GM21367 (cell line): ENCODE data around the gene GPI.
A peak's percentile ranks its signal among the peaks of the same experiment; 100 is the strongest.
"Not testable (repeated sequence)": the region's sequence is repeated elsewhere in the genome, so short reads cannot be mapped to it uniquely, and the experiment has no call there.

Experiments used
- ATAC-seq: cut with Tn5 transposase; IDR thresholded peaks from one replicate; pipeline ENCODE4 v1.9.1; 2021; ENCODE audit not compliant: unreplicated experiment

The GPI gene

DNA sequence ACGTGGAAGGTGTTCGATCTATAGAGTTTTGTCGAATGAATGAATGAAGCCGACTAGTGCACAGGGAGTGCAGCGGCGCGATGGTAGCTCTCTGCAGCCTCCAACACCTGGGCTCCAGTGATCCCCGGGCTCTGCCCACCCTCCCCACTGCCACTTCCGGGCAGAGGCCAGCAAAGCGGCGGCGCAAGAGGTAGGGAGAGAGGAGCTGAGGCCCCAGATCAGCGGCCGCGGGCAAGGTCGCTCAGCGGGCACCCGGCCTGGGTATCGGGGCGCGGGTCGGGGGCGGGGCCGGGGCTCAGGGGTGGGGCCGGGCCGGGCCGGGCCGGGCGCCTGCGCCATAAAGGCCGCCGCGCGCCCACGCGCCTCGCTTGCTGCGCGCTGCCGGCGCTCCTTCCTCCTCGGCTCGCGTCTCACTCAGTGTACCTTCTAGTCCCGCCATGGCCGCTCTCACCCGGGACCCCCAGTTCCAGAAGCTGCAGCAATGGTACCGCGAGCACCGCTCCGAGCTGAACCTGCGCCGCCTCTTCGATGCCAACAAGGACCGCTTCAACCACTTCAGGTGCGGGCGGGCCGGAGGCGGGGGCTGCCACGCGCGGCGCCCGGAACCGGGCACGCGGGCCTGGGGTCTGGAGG is at the start of gene GPI:
Gene GPI (plus strand): TSS at position 367 of the 633 bp plus-strand sequence. CDS start 71 bp downstream, at position 438.
- peak; percentile 55 for ATAC-seq

DNA sequence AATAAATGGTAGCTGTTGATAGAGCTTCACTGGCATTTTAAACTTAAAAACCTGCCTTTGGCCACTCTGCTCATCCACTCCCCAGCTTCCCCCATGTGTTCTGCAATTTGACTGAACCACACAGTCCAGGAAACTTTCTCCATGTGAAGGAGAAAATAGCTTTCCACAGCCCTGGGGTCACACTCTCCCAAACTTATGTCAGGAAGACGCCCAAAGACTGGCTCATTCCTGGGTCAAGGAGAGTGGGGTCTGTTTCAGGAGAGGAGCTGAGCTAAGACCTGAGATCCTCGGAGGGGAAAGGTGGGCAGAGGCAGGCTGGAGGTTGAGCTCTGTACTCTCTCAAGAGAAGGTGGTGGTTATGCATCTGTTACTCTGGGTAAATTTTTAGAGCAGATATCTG is 48.7 kb upstream of the GPI start:
- no peak for ATAC-seq

DNA sequence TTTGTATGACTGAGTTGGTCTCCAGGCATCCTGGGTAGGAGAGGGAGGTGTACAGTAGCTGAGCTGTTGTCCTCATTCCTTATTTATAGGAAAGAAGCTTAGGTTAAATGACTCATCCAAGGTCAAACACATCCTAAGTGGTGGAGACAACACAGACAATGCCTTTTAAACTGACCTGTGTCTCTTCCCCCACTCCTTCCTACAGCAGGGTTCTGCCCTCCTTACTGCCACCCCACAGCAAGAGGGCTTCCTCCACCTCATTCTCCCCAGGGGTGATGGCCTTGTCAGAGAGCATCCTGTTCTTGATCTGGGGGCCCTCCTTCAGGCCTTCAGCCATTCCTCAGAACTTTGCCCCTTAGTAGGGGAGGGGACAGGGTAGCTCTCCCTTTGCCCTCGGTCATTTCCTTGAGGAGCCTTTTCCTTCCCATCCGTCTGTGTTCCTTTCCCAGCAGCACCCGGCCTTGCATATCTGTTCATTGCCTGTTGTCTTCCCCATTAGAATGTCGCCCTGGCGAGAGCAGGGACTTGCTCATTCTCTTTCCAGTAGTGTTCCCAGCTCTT is 48.2 kb upstream of the GPI start:
- ATAC-seq: no peak

DNA sequence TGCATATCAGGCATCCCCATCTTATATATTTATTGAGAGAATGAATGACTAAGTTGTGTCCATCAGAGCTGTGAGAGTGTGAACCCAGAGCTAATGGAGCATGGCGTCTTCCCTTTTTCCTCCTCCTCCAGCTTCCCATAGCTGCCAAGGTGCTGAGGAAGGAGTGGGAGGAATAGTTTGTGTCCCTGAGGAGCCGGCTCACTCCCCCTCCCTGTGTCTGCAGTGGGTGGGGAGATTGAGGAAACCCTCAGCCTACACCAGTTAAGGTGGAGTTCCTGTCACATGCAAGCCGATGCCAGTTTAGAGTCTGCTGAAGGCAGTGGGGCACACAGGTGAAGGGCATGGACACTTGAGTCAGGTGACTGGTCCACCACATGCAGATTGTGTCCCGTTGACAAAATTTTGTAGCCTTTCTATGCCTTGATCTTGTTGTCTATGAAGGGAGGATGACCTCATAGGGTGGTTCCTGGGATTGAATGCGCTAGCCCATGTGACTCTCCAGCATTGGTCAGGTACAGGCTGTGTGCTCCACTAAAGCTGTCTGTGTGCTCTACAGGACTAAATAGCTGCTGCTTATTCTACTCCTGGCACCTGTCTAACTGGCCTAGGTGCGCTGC is 47.6 kb upstream of the GPI start:
- no peak for ATAC-seq

DNA sequence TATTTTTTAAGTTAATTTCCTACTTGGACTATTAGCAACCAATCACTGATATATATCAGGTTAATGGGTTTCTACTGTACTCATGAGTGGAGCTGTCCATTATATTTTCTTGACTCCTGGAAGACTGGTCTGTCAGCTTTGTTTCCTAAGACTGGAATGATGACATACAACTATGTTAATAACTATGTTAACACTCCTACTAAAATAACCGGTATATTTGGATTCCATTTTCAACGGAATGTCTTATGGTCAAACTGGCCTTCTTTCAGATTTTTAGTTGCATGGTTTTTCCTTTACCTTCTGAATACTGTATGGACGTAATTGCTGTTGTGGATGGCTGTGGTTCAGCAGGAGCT is 45.8 kb upstream of the GPI start:
- no peak for ATAC-seq

DNA sequence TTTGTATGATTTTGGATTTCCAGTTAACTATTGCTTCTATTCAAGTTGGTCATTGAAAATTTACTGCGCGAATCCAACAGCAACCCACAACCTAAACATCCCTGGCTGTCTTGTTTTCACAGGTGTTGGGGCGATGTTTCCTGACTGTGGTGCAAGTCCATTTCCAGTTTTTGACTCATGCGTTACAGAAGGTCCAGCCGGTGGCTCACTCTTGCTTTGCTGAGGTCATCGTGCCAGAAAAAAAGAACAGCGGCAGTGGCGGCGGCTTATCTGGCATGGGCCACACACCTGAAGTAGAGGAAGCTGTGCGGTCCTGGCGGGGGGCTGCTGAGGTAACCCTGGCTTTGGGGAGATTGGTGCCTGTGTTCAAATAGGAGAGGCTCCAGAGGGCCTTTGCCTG is 45.2 kb upstream of the GPI start:
- ATAC-seq: no peak

DNA sequence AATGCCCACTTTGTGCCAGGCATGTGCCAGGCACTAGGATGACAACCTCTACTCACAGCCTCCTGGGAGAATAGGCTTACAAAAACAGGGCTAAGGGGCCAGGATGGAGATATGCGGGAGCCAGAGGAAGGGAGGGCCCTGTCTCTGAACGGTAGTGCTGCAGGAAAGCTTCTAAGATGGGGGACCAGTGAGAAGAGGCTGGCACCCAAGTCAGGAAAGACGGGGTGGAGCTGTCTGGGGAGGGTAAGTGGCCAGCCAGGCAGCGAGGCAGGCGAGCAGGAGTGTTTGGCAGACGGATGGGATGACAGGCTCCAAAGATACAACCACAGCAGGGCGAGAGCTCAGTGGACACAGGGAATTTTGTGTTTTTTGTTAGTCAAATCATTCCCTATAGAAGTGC is 44.7 kb upstream of the GPI start:
- ATAC-seq: no peak

DNA sequence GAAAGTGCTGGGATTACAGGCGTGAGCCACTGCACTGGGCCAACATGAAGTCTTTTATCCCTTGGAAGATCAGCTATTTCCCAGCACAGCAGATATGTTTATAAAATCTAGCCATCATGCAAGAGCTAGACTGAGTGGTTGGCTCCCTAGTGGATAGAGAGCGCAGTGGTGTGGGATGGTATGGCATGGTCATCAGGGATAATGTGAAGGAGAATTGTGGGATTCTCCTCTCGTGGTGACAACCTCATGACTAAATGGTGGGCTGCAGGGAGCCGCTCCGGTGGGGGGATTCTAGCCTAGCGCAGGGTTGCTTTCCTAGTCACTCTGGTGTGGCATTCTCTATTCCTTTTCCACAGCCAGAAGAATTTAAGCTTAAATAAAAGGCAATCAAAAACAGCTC is 43.3 kb upstream of the GPI start:
- no peak for ATAC-seq

DNA sequence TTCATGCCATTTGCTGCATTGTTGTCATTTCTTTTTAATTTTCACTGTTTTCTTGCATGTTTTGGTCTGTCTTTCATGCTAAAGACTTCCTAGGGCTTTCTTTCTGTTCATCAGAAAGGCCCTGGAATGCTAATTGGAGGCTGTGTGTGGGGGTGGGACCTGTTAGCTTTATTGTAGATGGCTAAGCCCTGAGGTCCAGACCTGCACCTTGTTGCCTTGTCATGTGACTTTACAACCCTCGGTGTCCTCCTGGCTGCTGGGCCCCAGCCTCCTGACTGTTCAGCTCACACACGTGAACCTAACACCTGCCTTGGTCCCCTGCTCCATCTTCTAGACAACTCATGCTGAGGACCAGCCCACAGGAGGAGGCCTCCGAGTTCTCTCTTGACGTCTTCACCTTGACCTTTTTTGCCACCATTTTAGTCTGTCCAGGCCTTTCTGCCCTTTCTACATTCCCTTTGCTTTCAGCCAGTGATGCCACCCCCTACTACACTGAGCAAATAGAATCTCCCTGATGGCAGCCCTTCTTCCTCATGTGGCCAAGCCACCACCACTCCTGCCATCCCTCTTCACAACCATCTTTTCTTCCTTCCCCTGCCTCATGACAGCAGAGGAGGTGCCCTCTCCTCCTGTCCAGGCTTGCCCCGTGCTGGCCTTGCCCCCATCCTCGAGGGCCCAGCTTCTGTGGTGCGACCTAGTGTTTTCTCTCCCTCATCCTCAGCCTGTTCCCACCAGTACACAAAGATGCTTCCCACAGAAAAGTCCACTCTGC is 41.4 kb upstream of the GPI start:
- ATAC-seq: no peak

DNA sequence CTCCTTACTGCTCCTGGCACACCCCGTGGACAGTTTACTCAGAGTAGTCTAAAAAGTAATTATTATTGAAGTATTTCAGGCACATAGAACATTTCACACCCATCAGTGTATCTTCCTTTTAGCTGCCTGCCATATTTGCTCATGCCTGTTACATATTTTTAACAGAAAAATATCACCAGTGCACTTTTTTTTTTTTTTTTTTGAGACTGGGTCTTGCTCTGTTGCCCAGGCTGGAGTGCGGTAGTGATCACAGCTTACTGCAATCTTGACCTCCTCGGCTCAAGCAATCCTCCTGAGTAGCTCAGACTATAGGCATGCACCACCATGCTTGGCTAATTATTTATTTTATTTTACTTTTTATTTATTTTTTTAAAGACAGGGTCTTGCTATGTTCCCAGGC is 40.7 kb upstream of the GPI start:
- ATAC-seq: no peak

DNA sequence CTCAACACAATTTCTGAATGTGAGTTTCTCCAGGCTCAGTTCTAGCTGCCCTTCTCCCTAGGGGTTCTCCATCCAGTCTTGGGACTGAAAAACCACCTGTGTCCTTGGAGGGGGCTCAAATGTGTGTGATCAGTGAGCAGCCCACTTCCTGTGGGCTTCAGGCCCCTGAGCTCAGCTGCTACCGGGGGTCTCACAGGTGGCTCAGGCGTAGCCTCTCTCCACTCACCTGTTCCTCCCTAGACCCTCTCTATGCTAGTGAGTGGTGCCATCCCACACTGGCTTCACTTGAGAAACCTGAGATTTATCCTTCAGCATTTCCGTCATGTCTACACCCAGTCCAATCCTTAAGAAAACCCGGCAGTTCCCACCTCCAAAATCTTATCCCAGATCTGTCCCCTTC is 39.8 kb upstream of the GPI start:
- no peak for ATAC-seq

DNA sequence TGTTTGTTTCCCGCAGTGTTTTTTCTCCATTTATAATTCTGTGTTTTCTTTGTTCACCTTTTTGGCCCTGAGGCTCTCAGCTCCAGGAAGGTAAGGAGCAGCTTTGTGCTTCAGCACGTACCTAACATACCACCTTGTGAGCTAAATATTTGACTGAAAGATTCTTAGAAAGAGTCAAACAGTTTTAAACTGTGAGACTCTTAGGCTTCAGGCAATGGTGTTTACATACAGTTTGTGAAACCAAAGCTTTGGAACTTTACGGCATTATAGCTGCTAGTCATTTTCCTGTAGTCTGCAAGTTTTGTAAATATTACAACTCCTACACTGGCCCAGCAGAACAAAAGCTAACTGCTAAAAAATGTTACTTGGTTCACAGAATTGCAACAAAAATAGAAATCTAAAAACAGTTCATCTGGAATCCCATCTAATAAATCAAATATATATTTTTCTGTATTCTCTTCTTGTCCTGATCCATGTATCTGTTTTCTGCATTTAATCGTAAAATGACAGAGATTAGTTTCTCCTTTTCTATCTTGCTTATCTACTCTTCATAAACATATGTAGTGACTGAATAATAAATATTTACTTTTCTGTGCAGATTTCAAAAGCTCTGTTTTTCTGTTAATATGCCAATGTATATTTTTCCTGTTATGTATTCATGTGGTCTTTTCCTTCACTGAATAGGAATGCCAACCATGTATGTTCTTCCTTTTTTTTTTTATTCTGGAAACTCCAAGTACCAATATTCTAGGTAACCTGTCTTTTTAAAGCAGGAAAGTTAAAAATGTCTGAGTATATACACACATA is 38.8 kb upstream of the GPI start:
- ATAC-seq: no peak

DNA sequence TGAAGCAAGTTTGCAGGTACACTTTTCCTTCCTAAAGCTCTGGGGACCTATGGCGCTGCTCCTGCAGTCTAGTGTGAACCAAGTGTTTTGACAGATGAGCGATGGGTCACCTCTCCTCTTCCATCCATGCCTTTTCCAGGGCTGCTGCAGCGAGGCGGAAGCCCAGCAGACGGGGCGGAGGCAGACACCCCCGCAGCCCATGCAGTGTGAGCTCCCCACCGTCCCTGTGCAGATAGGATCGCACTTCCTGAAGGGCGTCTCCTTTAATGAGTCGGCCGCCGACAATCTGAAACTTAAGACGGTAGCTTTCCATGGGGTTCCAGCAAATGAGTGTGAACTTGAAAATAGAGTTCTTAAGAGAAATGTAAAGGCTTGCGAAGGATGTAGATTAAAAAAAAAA is 37.1 kb upstream of the GPI start:
- ATAC-seq: no peak

DNA sequence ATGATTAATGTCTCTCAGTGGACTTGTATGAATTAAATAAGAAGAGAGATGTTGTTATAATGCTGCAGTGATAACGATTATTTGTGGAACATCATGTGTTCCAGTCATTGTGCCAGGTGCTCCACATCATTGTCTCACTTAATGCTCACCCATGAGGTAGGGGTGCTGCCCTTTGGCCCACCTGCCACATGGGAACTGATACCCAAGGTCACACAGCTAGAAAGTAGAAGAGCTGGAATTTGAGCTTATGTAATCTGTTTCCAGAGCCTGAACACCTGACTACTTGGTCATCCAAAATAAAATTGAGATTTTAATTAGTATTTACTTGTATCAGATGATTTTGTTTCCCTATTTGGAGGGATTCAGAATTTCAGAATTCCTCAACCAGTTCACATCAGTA is 36.0 kb upstream of the GPI start:
- no peak for ATAC-seq

DNA sequence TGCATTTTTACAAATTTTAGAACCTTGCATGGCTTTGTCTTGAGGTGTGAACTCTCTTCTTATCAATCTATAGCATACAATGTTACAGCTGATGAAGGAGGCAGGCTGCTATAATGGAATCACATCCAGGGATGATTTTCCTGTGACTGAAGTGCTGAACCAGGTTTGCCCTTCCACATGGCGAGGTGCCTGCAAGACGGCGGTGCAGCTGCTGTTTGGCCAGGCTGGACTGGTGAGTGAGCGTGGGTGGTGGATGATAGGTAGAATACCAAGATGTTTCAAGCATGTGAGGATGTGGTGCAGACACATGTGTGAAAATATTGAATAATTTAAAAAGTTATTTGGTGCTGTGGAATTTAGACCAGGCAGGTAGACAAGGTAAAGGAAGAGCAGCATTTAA is 34.9 kb upstream of the GPI start:
- no peak for ATAC-seq

DNA sequence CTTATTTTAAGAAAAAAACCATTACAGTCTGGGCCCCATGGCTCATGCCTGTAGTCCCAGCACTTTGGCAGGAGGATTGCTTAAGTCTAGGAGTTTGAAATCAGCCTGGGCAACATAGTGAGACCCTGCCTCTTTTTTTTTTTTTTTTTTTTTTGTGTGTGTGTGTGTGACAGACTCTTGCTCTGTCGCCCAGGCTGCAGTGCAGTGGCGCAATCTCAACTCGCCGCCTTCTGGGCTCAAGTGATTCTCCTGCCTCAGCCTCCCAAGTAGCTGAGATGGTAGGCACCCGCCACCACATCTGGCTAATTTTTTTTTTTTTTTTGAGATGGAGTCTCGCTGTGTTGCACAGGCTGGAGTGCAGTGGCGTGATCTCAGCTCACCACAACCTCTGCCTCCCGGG is 34.4 kb upstream of the GPI start:
- ATAC-seq: not testable (repeated sequence)

DNA sequence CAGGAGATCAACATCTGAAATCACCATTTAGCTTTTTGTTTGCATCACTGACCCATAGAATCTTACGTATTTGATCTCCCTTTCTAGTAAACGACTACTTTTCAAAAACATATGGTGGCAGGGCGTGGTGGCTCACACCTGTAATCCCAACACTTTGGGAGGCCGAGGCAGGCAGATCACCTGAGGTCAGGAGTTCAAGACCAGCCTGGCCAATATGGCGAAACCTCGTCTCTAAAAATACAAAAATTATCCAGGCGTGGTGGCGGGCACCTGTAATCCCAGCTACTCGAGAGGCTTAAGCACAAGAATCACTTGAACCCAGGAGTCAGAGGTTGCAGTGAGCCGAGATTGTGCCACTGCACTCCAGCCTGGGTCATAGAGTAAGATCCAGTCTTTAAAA is 33.4 kb upstream of the GPI start:
- ATAC-seq: not testable (repeated sequence)

DNA sequence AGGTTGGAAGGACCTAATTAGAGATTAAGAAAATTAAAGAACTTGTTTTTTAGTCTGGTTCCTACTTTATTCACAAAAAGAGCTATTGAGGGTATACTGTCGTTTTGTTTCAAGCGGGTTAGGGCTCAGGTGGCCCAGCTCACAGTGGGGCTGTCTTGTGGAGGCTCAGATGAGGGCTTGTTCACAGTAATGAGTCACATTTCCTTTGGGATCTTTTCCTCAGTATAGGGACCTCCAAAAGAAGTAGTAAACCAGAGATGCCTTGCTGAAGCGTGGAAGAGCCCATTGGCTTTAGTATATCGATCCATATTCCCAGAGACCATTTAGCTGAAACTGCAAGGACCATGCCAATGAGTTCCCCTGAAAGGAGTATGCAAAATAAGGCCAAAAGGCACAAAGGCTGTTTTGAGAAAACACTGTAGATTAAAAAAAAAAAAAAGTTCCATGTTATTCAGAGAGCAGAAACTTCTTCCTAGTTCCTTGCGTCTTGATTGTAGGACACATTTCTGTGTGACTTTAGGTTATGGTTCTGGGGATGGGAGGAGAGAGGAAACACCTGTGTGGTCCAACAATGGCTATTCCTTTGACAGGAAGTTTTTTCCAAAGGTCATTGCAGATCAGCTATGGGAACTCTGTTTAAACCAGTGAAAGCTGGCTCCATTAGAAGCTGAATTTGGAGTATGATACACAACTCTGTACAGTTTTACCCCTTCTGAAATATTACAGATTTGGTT is 32.8 kb upstream of the GPI start:
- ATAC-seq: no peak

DNA sequence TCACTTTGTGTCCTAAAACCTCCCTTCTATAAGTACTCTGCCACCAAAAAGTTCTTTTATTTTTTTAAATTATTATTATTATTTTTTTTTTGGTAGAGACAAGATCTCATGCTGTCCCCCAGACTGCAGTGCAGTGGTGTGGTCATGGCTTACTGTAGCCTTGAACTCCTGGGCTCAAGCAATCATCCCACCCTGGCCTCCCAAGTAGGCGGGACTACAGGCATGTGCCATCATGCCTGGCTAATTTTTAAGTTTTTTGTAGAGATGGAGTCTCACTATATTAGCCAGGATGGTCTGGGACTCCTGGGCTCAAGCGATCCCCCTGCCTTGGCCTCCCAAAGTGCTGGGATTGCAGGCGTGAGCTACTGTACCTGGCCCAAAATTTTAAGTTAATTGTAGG is 29.1 kb upstream of the GPI start:
- no peak for ATAC-seq

DNA sequence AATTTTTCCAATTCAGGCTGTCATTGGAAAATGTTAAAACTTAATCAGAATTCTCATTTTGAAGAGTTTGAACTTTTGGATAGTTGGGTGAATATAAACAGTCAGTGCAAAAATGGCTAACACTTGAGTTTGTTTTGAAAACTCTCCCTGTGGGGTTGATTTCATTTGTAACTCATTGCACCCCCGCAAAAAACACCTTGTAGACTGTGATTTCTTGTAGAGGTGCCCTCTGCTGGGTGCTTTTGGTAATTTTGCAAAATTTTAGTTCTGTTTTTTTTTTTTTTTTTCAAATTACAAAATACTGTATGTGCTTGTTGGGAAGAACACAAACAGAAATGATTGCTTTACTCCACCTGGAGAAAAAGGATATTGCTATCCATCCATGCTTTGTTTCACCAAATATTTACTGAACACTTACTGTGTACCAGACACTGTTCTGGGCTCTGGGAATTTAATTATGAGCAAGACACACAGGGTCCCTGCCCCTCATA is 28.2 kb upstream of the GPI start:
- ATAC-seq: no peak

DNA sequence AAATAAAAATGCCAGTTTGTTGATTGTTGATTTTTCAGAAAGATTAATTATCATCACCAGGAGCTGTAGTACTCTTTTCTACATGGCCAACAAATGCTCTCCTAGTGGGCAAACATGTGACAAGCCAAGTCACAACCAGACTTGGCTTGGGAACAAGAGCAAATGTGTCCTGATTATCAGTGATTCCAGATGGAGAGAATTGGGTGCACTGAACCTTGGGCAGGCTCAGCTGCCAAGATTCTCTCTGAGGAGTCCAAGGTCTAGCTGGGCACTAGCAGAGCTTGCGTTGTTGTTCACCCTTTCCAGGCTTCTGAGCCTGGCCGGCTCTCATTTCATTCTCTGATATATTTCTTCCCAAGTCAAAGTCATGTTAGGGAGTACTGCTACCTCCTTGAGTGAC is 27.3 kb upstream of the GPI start:
- ATAC-seq: no peak
